Measurements from ENCODE around the gene ITSN2.
"Not testable (repeated sequence)": the region's sequence is repeated elsewhere in the genome, so short reads cannot be mapped to it uniquely, and the experiment has no call there.

ITSN2 gene

DNA sequence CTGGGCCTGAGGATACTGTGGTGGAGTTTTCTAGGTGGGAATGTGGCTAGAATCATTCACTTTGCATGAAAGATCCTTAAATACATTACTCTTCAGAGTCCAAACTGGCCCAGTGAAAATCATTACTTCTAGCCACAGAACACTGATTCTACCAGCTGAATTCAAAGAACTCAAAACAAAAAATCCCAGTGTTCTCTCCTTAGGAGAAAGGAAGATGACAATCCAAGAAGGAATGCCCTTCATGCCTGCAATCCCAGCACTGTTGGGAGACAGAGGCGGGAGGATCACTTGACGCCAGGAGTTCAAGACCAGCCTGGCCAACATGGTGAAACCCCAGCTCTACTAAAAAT is 150.3 kb downstream of the ITSN2 start:
- DNase-seq: no peak

DNA sequence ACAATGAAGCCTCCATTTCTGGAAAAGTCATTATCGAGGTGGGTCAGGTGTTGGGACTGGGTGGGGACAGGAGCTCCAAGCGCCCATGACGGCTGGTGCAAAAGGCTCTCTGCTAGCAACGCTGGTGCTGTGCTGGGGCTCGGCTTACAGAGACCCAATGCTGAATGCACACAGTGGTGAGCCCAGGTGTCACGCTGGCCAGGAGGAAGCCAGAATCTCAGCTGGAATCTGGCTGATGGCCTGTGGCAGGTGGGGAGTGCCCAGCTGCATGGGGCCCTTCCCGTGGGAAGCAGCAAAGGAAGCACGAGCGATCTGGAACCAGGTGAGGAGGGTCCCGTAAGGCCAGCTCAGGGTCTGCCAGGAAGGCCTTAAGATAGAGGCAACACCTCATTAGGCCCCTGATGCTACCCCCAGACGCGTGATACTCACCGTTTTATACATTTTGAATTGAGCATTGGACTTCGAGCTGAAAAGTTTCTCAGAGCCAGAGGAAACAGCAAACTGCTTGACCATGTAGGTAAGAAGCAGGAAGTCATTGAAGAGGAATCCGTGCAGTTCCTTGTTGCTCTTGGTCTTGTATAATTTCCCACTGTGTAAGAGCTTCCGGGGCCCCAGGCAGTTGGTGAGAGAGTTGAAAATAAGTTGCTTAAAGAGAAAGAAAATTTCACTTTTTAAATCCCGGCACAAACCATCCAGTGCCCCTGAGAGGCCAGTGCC is 150.8 kb downstream of the ITSN2 start:
- DNase-seq: no peak

DNA sequence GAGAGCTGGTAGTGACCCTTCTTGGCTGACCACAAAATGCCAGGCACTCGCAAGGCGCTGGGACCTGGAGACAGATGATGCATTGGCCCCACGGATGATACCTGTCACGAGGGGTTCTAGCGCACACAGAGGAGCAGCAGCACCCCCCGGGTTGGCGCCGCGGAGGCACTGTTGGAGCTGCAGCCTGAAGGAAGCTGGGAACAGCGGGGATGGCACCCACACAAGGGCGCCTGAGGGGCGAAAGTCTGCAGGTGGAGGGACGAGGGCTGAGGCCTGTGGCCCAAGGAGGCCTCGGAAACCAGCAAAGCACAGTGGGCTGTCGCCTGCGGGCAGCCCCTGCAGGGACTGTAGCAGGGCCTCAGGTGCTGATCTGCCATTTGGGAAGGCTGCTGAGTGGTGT is 151.8 kb downstream of the ITSN2 start:
- DNase-seq: no peak

DNA sequence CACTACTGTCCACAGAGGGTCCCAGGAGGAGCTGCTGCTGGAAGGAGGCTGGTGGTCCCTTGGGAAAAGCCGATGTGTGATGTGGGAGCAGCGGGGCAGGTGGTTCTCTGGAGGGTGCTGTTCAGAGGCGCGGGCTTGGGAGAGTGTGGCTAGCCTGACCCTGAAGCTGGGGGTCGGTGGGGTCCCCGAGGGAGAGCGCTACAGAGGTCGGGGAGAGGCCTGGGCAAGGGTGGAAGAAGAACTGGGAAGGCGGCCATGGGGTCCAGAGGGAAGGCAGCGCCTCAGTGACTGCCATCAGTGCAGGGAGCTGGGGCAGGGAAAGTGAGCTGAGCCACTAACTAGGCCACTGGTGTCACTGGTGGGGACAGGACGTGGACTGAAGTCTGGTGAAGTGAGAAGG is 153.0 kb downstream of the ITSN2 start:
- DNase-seq: no peak

DNA sequence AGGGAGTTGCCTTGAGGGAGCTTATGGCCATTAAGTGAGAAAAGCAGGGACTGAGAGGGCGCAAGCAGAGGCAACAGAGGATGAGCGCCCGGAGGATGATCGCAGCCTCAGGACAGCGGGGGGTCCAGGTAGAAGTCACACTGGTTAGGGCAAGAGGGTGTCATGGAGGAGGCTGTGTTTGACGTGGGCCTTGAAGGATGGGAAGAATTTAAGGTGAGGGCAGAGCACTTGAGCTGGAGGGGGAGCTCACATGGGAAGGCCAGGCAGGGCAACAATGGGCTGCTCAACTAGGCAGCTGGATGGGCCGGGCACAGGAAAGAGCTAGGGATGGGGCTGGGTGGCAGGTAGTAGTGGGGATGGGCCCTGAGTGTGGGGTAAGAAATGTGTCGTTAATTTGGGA is 153.6 kb downstream of the ITSN2 start:
- DNase-seq: no peak

DNA sequence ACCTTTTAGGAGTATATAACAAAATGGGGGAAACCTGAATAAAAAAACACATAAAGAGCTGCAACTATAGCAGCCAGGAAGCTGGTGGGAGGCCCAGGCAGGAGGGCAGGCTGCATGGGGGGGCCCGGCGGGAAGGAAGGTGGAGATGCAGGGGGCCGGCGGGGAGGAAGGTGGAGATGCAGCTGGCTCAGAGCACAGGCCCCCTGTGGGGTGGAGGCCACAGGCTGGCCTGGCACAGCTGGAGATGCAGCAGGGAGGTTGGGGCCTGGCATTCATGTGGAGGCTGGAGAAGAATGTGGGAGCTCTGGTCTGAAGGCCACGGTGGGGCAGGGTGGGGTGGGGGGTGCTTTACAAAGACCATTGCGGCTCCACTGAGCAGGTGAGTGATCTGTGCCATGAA is 154.1 kb downstream of the ITSN2 start:
- DNase-seq: no peak

DNA sequence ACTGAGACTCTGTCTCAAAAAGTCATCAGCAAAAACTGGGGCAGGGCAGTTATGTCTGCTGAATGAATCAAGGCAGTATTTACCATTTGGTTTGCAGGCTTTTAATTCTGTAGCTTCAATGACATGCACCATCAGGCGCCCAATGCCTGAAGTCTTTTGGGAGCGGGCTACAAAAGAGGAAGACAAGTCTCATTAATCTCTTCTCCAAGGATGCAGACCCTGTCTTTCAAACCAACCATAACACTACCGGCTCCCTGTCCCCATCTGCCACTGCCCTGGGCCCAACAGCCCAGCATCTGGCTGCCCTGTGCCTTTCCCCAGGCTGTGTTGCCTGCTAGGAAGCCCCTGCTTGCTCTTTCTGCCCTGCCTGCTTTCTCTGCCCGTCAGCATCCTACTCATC is 155.2 kb downstream of the ITSN2 start:
- DNase-seq: no peak

DNA sequence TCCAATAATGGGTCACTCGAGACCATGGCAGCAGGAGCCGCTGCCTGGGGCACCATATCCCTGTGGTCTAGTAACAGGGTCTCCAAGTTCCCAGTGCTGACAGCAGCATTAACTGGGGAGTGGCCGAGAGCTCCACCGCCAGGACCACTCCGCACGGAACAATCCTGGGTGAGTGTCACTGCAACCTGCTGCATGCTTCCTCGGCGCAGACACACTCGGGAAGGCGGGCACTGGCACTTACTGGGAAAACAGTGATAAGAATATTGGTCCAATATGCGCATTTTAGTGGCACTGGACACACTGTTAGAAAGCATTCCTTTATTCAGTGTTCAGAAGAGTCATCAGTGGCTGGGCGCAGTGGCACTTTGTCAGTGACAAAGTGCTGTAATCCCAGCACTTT is 155.8 kb downstream of the ITSN2 start:
- DNase-seq: no peak

DNA sequence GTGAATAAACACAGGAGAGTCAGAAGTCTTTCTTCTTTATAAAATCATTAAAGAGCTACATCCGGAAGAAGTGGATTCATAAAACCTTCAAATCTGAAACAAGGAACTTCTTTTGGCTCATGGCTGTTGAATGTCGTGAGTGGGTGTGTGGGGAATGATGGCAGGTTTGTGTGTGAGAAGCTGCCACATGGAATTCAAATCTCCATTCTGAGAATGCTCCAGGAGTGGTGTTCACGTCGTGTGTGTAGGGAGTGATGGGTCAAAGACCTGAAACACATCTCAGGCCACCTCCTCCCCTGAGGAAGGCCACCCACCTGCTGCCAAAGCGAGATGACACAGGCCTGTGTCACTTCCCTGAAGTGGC is 156.6 kb downstream of the ITSN2 start:
- DNase-seq: no peak

DNA sequence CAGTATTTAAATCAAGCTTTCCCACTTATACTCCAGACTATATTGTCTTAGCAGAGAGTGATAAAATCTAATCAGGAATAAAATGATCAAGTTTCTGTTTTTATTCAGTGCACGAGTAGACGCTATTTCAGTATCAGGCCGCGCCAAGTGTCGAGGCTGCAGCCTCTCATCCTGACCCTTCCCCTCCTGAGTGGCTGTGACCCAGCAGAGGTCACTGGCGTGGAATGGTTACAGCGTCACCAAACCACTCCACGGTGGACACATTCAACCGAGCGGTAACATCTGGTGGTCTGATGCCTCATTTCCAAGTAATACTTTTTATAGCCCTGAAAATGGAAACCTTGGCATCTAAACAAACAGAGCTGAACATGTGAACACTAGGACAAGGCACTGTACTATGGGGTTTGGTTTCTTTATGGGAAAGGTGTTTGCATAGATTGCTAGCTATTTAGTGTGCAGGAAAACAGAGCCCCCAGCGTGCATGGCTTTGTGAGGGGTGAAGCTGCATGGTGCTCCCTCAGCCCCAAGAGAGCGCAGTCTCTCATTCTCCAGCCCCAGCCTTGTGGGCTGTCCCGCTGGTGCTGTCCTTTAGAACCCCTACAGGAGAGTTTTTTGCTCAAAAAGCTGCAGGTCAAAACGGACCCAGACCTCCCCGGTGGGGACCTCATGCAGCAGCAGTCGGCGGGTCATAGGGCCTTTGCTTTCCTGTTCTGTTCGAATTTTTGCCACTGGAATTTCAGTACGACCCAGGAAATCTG is 157.1 kb downstream of the ITSN2 start:
- no peak for DNase-seq

DNA sequence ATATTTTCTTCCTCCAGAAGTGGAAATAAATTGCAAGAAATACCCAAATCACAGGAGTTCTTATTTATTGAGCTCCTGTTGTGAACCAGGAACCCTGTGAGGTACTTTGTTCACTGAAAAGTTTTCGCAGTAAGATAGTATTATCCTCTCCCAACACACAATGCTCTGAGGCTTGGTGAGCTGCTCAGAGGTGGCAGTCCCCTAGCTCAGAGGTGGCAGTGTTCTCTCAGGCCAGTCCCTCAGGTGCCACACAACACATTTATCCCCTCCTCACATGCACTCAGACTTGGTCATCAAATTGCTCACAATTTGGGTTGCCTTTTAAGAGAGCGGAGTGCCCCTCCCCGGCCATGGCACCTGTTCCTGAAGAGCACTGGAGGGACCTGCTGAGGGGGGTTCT is 159.5 kb downstream of the ITSN2 start:
- DNase-seq: no peak

DNA sequence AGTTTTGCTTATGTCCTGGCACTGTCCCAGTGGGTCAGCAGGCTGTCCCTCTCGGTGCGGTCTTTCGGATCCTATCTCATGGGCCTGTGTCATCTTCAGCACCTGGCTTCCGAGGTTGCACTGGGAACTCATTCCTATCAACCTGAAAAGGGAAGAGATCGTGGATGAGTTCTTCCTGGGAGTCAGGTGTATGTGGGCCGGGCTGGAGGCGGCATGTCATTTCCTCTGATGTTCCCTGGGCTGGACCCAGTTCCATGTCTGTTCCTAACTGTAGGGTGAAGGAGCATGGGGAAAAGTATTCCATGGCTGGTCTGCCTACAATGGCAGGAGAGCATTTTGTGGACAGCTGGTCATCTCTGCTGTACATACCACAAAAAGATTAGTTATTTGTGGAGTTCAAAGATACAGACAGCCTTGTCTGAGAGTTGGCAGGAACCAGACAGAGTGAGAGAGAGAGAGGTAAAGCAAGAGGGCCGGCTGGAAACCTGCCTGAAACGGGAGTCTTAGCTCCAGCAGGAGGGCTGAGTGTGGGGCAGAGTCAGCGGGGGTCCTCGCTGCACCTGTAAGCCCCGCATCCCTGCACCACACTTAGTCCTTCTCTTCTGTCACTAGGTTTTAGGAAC is 160.3 kb downstream of the ITSN2 start:
- no peak for DNase-seq

DNA sequence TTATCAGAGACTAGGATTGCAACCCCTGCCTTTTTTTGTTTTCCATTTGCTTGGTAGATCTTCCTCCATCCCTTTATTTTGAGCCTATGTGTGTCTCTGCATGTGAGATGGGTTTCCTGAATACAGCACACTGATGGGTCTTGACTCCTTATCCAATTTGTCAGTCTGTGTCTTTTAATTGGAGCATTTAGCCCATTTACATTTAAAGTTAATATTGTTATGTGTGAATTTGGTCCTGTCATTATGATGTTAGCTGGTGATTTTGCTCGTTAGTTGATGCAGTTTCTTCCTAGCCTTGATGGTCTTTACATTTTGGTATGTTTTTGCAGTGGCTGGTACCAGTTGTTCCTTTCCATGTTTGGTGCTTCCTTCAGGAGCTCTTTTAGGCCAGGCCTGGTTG is 163.1 kb downstream of the ITSN2 start:
- not testable (repeated sequence) for DNase-seq

DNA sequence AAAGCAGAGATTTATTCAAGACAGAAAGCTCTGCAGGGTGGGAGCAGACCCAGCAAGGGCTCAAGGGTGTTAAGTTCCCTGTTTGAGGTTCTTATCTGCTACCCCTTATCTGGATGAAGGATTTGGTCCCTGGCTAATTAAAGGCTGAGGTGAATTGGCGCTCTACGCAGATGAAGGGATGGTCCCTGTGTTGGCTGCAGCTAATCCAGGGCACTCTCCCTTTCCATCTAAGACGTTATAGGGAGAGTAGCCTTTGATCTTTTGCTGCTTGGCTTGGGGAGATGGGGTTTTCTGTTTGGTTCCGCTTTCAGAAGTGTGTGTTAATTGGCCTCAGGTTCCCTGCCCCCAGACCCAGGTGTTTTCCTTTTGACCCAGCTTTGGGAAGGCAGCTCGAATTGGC is 168.5 kb downstream of the ITSN2 start:
- no peak for DNase-seq

DNA sequence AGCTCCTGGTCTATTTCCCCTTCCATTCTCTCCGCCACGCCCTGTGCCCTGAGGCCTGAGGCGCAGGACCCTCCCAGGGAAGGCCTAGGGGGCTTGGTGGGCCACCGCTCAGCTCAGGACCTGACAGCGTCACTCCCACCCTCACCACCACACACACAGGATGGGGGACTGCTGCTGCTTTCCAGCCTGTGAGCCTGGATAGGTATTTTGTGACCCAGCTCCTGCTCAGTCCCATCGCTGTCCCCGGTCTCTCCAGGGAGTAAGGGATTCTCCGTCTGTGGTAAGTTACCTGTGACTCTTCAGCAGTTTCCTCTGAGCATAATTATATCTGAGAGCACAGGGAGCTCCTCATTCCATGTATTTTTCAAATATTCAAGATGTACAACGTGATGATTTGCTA is 169.2 kb downstream of the ITSN2 start:
- no peak for DNase-seq

DNA sequence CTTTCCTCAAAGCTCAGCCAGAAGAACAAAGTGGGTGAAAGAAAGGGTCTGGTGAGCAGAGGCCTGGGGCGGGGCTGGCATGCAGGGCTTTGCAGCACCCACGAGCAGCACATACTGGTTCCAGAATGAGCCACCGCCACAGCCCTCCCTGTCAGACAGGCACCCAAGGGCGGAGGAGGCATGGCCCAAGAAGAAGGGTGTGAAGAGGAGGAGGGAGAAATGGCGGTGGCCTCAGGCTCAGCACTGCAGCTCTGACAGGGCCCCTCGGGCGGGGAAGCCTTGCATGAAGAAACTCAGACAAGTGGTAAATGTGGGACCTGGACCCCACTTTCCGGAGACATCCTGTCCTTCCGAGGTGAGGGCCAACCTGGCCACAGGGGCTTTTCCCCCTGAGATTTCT is 169.8 kb downstream of the ITSN2 start:
- DNase-seq: no peak

DNA sequence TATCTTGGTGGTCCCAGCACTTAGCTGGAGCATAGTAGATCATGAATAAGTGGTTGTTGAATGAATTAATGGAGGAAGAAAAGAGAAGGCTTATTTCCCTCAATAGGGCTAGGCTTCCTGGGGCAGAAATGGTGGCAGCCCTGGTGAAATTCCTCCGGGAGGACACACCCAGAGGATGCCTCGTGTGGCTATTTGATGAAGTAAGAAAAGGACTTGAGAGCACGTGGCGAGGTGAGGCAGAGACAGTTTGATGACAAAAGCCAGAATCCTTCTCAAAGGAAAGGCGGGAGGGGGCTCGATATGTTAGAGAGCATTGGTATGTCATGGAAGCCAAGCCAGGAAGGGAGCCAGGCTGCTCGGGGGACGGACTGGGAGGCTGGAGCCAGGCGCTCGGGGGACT is 170.8 kb downstream of the ITSN2 start:
- DNase-seq: no peak

DNA sequence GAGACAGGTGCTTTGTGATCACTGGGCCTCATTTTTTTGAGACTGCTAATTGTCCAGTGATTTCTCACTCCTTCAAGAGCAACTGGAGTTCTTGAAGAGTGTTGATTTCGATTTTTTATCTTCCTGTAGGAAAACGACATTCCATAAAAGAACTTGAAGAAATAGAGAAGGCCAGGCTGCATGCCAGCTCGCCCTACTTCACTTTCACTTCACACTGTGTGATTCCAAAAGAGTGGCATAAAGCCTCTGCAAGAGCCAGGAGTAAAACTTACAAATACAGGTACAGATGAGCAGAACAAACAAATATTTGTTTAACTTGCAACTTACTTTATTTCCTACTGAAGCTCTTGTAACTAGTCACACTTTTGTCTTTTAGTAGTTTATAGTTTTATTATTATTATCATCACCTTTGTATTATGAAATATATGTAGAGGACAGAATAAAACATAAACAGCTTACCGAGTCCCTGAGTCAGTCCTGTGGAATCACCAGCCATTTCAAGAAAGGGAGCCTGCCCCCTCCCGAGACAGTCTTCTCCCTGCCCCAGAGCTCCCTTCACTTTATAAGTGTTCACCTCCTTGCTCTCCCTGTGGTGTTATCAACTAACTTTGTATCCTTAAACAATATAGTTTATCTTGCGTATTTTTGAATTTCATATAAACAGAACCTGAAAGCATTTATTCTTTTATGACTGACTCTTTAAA is 176.8 kb downstream of the ITSN2 start:
- no peak for DNase-seq

DNA sequence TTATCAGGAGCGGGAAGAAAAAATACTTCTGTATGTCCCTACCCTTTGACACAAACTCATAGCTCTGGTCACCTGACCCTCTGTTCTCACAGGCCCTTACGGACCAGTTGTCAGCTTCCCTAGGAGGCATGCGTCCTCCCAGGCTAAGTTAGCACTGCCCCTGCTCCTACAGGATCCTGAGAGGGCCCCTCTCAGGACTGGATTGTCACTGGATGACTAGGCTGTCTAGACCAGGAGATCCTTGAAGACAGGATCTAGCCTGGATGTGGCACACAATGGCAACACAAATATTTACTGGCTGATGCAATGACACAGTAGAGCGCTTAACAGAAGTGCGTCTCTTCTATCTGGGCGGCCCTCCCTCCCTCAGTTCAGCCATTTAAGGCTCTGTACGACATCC is 177.8 kb downstream of the ITSN2 start:
- no peak for DNase-seq

DNA sequence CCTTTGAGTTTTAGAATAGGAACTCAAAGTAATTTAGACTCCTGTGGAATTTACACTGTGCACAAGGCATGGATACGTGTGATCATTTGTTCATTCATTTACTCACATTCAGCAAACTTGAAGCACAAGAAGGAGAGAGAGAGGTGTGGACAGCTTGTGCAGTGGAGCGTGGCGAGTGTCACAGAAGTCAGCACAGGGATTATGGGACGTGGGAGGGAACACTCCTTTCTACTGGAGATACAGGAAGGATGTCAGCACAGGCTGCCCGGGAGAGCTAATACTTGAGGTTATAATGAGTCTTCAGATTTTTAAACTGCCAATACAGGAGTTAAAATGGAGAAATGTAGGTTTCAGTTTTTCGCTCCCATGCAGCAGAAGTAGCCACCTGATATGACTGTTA is 178.5 kb downstream of the ITSN2 start:
- no peak for DNase-seq

DNA sequence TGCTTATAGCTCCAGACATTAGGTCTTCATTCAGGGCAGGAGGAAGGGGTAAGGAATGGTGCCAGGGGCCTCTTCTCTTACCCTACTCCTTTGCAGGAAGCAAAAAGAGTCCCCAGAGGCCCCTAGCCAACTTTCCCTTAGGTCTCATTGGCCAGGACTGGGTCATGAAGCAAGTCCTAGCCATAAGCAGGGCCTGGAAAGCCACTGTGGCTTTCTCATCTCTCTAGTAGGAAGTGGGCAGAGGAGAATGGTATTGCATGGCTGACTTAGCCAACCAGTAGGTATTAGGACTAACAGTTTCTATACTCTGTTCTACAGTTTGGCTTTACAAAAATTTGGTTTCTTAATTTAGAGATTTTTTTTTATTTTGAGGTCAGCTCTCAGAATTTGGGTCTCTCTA is 180.7 kb downstream of the ITSN2 start:
- no peak for DNase-seq

DNA sequence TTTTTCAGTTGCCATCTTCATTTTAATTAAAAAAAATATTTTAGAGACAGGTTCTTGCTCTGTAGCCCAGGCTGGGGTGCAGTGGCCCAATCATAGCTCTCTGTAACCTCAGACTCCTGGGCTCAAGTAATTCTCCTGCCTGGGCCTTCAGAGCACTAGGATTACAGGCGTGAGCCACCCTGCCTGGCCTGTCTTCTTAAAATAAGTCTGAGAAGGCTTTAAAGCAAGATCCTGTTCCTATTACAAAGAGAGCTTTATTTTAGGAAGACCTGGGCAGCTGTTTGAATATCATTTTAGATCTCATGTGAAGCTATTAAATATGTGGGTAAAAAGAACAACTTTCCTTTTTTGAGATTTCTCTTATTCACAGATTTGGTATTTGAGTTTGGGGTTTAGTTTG is 184.0 kb downstream of the ITSN2 start:
- DNase-seq: no peak

DNA sequence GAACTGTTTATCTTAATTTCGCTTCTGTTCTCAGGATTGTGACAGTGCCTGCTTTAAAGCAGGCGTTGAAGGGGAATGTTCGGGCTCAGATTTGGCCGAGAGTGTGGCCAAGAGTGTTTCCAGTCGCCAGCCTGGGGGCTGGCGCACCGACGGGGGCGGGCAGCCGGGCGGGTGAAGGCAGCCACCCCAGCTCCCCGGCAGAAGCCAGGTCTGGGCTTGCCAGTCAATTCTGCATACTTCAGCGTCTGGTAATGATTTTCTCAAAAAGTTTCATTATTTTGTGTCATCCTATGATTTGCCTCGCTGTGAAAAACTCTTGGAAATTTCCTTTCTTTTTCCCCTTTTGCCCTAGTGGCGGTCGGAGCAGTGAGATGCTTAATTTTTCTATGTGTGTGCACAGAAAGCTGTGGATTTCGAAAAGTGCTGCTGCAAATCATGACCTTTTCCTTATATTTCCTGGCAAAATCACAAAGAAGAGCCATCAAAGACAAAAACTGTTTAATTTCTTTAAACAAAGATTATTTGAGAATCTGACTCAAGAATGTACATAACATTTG is 184.6 kb downstream of the ITSN2 start:
- DNase-seq: no peak

DNA sequence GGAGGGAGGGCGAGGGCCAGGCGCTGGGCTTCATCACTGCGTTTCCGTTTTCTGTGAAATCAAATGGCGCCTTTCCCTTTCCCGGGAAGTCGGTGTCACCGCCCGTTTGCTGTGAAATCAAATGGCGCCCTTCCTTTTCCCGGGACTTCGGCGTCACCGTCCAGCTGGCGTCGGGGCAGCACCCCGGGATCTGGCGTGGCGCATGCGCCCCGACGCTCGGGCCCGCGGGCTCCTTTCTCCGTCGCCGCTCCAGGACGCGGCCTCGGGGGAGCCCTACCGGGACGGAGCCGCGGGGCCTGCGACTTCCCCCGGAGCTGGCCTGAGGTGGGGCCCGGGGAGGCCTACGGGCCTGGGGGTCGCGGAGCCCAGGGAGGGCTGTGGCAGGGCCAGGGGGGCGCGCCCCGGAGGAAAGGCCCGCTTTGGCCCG is 185.5 kb downstream of the ITSN2 start, which contains the start of gene FAM228A:
FAM228A (plus strand) TSS at position 203 of the 427 bp plus-strand sequence. CDS start 428 bp downstream, outside the sequence.
- DNase-seq: no peak
